CD4-positive, alpha-beta T cell treated with Interleukin-10 for 1 hour (primary cell): Measurements from ENCODE around the gene EFCAB5.
"Not testable (repeated sequence)": the region's sequence is repeated elsewhere in the genome, so short reads cannot be mapped to it uniquely, and the experiment has no call there.

Experiments used
- DNase-seq: peaks from one replicate; pipeline ENCODE4 v3.0.0-alpha.2; 2020

The EFCAB5 gene

GRCh38 chr17:29941334-29941733, at the start of gene EFCAB5:
Gene EFCAB5 (plus strand): TSS chr17:29941634. CDS start chr17:29941797, 163 bp downstream.
- no peak for DNase-seq

GRCh38 chr17:29892201-29892600, 49.2 kb upstream of the EFCAB5 start:
- DNase-seq: no peak

GRCh38 chr17:29897136-29897535, 44.3 kb upstream of the EFCAB5 start:
- not testable (repeated sequence) for DNase-seq

- DNase-seq: no peak
Observed at GRCh38 chr17:29903471-29903870, 38.0 kb upstream of the EFCAB5 start.

GRCh38 chr17:29905086-29905878, 36.2 kb upstream of the EFCAB5 start:
- DNase-seq: no peak

- no peak for DNase-seq
Observed at GRCh38 chr17:29905879-29906167, 35.6 kb upstream of the EFCAB5 start.

- DNase-seq: no peak
Observed at GRCh38 chr17:29906969-29907368, 34.5 kb upstream of the EFCAB5 start.

- no peak for DNase-seq
Observed at GRCh38 chr17:29909236-29910003, 32.0 kb upstream of the EFCAB5 start.

GRCh38 chr17:29911641-29912177, 29.7 kb upstream of the EFCAB5 start:
- no peak for DNase-seq

- no peak for DNase-seq
Observed at GRCh38 chr17:29914819-29915537, 26.5 kb upstream of the EFCAB5 start.

- no peak for DNase-seq
Observed at GRCh38 chr17:29918016-29918415, 23.4 kb upstream of the EFCAB5 start.

GRCh38 chr17:29918922-29919856, 22.2 kb upstream of the EFCAB5 start:
- no peak for DNase-seq

- no peak for DNase-seq
Observed at GRCh38 chr17:29924786-29925185, 16.6 kb upstream of the EFCAB5 start.

- no peak for DNase-seq
Observed at GRCh38 chr17:29927546-29927945, 13.9 kb upstream of the EFCAB5 start.

- no peak for DNase-seq
Observed at GRCh38 chr17:29929006-29929532, 12.4 kb upstream of the EFCAB5 start.

- DNase-seq: peak; percentile 90
Observed at GRCh38 chr17:29929533-29930408, 11.7 kb upstream of the EFCAB5 start, which contains the start of gene SSH2. Gene SSH2 (minus strand): TSS chr17:29930228. CDS start chr17:29930000, 228 bp downstream.

- no peak for DNase-seq
Observed at GRCh38 chr17:29930409-29931010, 10.9 kb upstream of the EFCAB5 start.

GRCh38 chr17:29931231-29931932, 10.1 kb upstream of the EFCAB5 start:
- peak; percentile 85 for DNase-seq

- DNase-seq: no peak
Observed at GRCh38 chr17:29933379-29933778, 8.1 kb upstream of the EFCAB5 start.

GRCh38 chr17:29935909-29936308, 5.5 kb upstream of the EFCAB5 start:
- DNase-seq: not testable (repeated sequence)
